GM12801 (cell line): ENCODE results near the gene MTA1.

Experiments
- TF ChIP-seq, protein P1 (sequence below): IDR thresholded peaks from one replicate; pipeline ENCODE4 v1.5.1; 2011; ENCODE audit warnings: control low read depth; ENCODE audit not compliant: insufficient read length; ENCODE audit errors: extremely low read depth

MTA1 gene

DNA sequence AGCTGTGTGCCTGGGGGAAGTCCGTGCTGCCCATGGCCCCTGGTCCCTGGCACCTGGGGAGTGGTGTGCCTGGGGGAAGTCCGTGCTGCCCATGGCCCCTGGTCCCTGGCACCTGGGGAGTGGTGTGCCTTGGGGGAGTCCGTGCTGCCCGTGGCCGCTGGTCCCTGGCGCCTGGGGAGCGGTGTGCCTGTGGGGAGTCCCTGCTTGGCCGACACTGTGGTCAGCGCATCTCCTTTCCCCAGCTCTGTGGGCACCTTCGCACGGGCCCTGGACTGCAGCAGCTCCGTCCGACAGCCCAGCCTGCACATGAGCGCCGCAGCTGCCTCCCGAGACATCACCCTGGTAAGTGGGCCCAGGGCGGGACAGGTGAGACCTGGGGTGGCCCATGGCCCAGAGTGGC is 40.5 kb downstream of the MTA1 start:
- TF ChIP-seq, protein P1, sequence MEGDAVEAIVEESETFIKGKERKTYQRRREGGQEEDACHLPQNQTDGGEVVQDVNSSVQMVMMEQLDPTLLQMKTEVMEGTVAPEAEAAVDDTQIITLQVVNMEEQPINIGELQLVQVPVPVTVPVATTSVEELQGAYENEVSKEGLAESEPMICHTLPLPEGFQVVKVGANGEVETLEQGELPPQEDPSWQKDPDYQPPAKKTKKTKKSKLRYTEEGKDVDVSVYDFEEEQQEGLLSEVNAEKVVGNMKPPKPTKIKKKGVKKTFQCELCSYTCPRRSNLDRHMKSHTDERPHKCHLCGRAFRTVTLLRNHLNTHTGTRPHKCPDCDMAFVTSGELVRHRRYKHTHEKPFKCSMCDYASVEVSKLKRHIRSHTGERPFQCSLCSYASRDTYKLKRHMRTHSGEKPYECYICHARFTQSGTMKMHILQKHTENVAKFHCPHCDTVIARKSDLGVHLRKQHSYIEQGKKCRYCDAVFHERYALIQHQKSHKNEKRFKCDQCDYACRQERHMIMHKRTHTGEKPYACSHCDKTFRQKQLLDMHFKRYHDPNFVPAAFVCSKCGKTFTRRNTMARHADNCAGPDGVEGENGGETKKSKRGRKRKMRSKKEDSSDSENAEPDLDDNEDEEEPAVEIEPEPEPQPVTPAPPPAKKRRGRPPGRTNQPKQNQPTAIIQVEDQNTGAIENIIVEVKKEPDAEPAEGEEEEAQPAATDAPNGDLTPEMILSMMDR = no peak

DNA sequence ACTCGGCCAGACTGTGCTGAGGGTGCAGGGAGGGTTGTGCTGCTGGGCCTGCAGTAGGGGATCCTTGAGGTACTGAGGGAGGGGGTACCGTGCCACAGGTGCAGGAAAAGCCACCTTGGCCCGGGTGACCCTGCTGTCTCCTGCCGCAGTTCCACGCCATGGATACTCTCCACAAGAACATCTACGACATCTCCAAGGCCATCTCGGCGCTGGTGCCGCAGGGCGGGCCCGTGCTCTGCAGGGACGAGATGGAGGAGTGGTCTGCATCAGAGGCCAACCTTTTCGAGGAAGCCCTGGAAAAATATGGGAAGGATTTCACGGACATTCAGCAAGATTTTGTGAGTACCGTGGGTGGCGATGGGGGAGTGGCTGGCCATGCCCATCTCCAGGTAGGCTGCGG is 41.0 kb downstream of the MTA1 start:
- TF ChIP-seq, protein P1 = no peak

DNA sequence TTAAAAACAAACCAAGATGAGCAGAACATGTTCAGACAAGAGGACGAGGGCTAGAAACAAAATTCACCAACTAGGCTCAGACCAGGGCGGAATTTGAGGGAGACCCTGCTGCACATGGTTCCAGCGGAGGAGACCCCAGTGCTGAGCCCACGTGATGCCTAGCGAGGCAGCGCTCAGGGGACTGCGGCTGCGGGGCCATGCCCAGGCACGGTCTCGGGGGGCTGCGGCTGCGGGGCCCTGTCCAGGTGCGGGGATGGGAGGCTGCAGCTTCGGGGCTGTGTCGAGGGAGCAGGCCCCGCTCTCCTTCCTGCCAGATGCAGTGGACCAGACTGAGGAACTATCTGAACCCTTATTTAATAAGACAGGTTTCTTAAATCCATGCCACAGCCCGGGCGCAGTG is 42.3 kb downstream of the MTA1 start:
- TF ChIP-seq, protein P1 = no peak

DNA sequence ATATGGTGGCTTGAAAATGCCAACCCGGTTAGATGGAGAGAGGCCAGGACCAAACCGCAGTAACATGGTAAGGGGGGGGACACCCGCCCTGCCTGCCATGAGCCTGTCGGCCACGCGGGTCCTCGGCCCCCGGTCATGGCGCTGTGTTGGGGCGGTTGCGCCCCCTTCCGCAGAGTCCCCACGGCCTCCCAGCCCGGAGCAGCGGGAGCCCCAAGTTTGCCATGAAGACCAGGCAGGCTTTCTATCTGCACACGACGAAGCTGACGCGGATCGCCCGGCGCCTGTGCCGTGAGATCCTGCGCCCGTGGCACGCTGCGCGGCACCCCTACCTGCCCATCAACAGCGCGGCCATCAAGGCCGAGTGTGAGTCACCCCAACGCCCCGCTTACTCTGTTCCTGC is 44.9 kb downstream of the MTA1 start:
- TF ChIP-seq, protein P1 = no peak

DNA sequence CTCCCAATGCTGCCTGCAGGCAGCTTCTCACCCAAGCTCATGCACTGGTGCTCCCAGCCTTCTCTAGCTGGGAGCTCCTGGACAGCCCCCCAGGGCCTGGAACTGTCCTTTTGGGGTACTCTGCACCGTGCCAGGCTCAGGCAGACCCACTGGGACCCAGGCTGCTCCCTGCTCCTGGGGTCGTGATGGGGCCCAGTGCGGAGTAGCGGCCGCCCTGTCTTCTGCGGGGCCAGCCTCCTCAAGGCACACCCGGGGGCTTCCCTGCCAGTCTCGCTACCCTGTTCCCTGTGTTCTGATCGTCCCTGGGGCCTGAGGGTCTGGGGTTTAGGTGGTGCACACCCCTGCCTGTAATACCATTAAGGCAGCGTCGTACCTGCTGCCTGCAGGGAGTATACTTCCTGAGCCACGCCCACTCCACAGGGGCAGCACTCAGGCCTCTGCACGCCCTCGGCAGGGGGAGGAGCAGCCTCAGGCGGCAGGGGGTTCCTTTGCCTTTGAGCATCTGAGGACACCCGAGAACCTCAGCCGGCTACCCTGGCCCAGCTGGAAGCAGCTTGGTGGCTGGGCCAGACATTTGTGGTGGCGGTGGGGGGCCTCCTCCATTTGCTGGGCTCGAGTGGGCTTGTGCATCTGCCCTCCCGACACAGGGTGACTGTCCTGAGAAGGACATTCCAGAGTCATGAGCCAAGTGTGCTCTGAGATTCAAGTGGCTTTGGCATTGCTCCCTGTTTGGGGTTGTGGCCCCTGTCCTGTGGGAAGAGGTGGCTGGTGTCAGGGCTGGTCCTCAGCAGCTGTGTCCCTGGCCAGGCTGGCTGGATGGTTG is 45.8 kb downstream of the MTA1 start:
- TF ChIP-seq, protein P1 = no peak

DNA sequence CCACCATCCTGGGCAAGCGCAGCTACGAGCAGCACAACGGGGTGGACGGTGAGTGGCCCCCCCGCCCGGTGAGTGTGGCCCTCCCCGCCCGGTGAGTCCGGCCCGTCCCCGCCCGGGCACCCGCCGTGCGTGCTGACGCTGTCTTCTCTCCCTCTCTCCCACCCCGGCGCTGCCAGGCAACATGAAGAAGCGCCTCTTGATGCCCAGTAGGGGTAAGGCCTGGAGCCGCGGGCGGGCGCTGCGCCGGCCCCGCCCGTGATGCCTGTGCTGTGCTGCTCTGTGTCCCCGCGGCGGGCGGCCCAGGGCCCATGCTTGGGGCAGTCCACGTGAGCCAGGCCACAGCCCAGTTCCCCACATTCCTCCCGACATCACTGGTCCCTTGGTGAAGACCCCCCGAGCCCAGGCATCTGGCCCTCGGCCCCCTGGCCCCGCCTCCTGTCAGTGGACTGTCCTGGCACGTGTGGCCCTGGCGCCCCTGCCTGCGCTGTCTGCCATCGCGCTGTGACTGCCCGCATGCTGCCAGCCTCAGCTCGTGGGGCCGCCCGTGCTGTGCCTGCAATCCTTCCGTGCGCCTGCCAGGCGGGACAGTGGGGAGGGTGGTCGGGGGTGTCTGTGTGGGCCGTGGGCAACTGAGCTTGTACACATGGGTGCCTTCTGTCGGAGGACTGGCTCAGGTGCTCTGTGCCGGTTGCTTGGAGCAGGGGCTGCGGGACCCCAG is 47.1 kb downstream of the MTA1 start:
- TF ChIP-seq, protein P1 = no peak

DNA sequence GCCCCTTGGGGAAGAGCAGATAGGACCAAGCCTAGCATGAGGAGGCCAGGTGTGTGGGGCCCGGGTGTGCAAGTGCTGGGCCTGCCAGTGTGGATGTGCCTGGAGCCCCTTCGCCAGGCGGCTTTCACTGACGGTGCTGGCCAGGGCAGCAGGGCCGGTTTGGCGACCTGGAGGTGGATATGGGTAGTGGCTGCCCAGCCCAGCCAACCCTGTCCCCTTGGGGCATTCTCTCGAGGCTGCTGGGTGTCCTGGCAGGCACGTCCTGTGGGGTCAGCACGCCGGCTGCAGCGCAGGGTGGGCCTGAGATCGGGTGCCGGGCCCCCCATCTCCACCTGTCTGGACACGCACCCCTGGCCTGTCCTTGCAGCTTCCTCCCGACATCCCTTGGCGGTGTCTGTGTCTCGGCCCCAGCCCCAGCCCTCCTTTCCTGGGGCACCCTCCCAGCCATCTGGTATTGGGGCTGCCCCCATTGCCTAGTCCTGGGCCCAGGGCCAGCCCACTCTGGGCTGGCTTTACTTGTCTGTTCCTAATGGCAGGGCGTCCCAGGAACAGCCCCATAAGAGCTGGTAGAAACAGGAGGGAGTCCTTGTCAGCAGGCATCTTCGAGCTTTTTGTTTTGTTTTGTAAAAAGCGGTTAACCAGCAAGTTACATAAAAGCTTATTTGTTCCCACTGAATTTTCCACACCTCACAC is 47.8 kb downstream of the MTA1 start:
- TF ChIP-seq, protein P1 = no peak
